ENCODE data around the gene HES3.

DNA sequence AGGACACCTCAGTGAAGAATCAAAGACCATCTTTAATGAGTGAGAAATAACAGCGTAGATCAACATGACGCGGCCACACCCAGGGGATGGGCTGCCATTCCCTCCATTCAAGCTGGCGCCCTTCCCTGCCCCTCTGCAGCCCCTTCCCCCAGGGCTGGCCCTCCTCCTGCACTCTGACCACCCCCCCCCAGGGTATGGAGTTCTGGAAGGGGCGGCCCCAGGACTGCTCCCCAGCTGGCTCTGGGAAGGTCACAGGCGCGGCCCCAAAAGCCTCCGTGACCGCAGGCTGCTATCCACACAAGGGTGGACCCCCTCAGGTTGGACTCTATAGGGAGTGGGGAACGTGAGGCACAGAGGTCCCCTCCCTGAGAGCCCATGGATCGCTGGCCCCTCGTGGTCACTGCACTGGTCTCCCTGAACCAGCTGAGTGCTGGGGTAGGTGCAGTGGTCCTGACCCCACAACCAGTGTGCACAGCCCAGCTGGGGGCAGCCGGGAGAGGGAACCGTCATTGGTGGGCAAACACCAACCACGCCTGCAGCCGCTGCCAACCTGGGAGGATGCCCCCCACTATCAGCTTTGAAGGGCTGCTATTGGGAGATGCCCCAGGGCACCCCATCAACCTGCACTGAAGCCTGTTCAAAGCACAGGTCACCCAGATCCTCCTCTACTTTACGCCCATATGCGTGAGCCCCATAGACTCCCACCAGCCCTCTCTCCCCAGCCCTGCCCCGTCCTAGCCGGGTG, 33.0 kb downstream of the HES3 start:
- no peak for TF ChIP-seq JUND (IDR thresholded peaks at IDR 0.05)
- TF ChIP-seq GABPA (IDR thresholded peaks at IDR 0.05; ENCODE audit: low read depth) = no peak
- TF ChIP-seq, protein P1, sequence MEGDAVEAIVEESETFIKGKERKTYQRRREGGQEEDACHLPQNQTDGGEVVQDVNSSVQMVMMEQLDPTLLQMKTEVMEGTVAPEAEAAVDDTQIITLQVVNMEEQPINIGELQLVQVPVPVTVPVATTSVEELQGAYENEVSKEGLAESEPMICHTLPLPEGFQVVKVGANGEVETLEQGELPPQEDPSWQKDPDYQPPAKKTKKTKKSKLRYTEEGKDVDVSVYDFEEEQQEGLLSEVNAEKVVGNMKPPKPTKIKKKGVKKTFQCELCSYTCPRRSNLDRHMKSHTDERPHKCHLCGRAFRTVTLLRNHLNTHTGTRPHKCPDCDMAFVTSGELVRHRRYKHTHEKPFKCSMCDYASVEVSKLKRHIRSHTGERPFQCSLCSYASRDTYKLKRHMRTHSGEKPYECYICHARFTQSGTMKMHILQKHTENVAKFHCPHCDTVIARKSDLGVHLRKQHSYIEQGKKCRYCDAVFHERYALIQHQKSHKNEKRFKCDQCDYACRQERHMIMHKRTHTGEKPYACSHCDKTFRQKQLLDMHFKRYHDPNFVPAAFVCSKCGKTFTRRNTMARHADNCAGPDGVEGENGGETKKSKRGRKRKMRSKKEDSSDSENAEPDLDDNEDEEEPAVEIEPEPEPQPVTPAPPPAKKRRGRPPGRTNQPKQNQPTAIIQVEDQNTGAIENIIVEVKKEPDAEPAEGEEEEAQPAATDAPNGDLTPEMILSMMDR (IDR thresholded peaks at IDR 0.05) = no peak
- no peak for TF ChIP-seq NRF1 (IDR thresholded peaks at IDR 0.05; ENCODE audit: low read depth, low read length)
- TF ChIP-seq SIN3A (IDR thresholded peaks at IDR 0.05; ENCODE audit: borderline replicate concordance, low read depth, low read length) = no peak
- TF ChIP-seq, protein P2, sequence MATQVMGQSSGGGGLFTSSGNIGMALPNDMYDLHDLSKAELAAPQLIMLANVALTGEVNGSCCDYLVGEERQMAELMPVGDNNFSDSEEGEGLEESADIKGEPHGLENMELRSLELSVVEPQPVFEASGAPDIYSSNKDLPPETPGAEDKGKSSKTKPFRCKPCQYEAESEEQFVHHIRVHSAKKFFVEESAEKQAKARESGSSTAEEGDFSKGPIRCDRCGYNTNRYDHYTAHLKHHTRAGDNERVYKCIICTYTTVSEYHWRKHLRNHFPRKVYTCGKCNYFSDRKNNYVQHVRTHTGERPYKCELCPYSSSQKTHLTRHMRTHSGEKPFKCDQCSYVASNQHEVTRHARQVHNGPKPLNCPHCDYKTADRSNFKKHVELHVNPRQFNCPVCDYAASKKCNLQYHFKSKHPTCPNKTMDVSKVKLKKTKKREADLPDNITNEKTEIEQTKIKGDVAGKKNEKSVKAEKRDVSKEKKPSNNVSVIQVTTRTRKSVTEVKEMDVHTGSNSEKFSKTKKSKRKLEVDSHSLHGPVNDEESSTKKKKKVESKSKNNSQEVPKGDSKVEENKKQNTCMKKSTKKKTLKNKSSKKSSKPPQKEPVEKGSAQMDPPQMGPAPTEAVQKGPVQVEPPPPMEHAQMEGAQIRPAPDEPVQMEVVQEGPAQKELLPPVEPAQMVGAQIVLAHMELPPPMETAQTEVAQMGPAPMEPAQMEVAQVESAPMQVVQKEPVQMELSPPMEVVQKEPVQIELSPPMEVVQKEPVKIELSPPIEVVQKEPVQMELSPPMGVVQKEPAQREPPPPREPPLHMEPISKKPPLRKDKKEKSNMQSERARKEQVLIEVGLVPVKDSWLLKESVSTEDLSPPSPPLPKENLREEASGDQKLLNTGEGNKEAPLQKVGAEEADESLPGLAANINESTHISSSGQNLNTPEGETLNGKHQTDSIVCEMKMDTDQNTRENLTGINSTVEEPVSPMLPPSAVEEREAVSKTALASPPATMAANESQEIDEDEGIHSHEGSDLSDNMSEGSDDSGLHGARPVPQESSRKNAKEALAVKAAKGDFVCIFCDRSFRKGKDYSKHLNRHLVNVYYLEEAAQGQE (IDR thresholded peaks at IDR 0.05; ENCODE audit: low read depth, low read length) = no peak
- TF ChIP-seq RFX5 (IDR thresholded peaks at IDR 0.05; ENCODE audit: low read length) = no peak
- no peak for TF ChIP-seq EP300 (IDR thresholded peaks at IDR 0.05; ENCODE audit: borderline replicate concordance in 1 of 2, low read depth in 1 of 2, low read length in 1 of 2)
- no peak for TF ChIP-seq YY1 (IDR thresholded peaks at IDR 0.05; ENCODE audit: low read depth)
